Colon (tissue), 2 donors: ENCODE data around the gene CHAF1B.
A peak's percentile ranks its signal among the peaks of the same experiment; 100 is the strongest.
"Not testable (repeated sequence)": the region's sequence is repeated elsewhere in the genome, so short reads cannot be mapped to it uniquely, and the experiment has no call there.

Experiments
- FAIRE-seq: peaks from 2 replicates; lab custom pipeline; 2012; peaks lifted over from hg19 to GRCh38; lab: Jason Lieb, UNC
- donor health status: control.
- donor health status: control.

CHAF1B gene

DNA sequence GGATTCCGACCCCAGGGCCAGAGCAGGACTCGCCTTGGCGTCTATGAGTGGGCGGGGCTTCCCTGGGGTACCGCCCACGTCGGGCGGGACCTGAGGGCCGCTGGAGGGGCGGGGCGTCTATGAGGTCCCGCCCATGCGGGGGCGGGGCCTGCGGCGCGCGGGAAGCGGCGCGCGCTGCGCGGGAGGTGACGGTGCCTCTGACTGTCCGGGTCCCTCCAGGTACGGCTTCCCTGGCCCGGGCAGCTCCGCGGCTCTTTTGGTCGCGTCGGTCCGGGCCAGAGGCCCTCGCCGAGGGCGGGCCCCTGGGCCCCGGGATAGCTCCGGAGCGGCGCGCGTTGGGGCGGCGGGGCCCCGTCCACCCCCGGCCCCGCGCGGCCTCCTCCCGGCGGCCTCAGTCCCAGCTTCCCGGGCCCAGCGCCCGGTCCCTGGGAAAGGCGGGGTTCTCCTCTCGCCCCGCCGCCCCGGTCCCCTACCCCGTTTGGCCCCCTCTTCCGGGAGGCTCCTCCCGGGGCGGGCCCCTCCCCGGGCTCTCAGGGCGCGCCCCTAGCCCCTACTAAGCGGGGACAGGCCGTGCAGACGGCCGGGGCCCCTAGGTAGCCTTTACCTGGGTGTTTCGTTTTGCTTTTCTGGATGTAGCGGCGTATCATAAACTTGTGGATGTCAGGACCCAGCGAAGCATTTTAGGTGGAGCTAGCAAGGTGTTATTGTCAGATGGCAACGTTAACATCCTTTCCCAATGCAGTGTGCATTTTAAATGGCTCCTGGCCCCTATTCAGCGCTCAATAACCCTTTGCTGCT, at the start of gene CHAF1B:
TSS of gene CHAF1B (plus strand) at position 160 of the 798 bp plus-strand sequence. CDS start 745 bp downstream, outside the sequence.
- no peak for FAIRE-seq

DNA sequence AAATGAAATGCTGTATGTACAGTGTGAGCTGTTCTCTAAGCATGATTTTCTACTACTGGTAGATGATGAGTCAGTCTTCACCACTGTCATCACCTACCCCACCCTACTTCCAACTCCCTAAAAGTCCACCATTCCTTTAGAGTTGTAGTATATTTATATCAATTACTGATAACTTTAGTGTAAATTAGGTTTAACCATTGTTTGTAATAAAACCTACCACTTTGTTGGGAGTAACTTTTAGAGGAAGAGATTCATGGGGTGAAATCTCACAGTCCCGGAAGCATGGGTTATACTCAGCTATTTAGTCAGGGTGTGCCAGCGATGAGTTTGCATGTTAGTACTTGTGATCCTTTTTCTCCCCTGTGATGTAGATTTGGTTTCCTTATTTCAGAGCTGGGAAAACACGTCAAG, 48.1 kb upstream of the CHAF1B start:
- no peak for FAIRE-seq

DNA sequence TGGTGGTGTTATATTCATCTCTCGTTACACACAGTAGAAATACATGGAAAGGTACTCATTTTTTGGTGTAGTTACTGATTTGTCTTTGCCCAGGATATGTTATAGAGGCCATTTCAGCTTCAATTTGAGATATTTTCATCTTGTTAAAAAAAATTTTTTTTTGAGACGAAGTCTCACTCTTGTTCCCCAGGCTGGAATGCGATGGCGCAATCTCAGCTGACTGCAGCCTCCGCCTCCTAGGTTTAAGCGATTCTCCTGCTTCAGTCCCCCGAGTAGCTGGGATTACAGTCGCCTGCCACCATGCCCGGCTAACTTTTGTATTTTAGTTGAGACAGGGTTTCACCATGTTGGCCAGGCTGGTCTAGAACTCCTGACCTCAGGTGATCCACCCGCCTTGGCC, 46.2 kb upstream of the CHAF1B start:
- FAIRE-seq = no peak

DNA sequence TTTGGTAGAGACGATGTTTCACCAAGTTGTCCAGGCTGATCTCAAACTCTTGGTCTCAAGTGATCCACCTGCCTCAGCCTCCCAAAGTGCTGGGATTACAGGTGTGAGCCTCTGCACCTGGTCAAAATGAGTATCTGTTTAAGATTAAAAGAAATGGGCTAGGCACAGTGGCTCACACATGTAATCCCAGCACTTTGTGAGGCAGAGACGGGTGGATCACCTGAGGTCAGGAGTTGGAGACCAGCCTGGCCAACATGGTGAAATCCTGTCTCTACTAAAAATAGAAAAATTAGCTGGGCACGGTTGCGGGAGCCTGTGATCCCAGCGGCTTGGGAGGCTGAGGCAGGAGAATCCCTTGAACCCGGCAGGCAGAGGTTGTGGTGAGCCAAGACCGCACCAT, 42.6 kb upstream of the CHAF1B start:
- FAIRE-seq = not testable (repeated sequence)

DNA sequence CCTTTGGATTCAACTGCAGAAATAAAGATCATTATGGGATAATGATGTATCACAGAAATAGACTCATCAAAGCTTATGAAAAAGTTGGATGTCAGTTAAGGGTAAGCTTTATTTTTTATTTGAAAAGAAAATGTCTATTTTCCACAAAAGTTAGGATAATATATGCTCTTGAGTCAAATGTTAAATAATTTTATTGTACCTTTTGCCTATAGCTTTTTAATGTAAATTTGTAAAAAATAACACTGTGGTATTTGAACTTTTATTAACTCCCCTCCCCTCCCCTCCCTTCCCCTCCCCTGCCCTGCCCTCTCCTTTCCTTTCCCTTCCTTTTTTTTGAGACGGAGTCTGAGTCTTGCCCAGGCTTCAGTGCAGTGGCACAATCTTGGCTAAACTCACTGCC, 40.3 kb upstream of the CHAF1B start:
- FAIRE-seq = no peak

DNA sequence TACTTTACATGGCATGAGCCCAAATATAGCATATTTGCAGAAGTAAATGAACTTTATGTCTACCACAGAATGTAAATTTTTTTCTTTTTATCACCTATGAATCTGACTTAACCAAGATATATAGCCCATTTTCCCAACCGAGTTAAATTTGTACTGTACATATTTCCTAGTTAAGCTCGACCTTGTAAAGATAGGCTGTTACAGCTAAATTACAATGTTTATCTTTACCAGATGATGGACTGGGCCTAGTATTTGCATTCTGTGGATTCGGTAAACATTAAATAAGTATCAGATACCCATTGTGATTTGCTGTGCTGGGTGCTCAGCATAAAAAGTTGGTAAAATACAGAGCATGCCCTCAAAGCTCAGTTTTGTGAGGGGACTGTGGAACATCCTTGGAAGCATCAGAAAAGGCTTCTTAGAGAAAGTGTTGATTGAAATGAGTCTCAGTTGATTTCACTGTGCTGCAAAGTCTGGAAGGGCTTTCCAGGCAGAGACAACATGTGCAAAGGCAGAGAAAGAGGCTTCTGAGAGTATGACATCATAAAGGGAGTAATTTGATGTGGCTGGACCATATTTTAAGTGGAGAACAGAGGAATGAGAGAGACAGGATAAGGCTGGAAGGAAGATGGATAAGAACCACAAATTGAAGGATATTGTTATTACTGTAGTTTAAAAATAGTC, 37.8 kb upstream of the CHAF1B start:
- FAIRE-seq = no peak

DNA sequence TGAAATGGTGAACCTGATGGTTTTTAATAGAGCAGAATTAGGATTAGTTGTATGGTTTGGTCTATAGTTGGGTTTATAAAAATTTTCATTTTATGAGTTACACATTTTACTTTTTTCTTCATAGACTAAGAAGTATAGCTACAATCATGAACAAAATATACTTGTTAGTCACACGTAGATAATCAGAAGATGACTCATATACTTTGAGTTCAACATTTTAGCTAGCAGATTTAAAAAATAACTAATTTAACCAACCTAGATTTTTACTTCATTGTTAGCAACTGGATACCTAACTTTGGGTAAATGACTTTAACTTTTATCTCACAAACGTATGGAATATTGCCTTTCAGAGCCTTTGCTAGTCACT, 37.2 kb upstream of the CHAF1B start:
- FAIRE-seq = no peak

DNA sequence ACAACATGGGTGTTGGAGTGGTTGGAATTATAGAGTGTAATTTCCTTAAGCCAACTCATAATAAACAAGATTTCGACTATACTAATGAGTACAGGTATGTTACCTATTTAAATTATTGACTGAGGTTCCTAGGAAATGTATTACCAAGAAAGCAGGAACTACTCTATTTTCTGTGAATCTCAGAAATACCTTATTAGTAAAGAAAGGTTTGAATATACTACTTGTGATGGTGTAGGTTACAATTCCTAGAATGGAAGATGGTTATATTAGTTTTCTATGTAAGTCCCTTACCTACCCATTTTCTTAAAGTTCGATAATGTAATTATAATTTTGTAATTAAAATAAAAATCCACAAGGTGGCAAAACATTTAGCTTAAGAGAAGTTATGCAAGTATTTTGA, 35.9 kb upstream of the CHAF1B start:
- FAIRE-seq = no peak

DNA sequence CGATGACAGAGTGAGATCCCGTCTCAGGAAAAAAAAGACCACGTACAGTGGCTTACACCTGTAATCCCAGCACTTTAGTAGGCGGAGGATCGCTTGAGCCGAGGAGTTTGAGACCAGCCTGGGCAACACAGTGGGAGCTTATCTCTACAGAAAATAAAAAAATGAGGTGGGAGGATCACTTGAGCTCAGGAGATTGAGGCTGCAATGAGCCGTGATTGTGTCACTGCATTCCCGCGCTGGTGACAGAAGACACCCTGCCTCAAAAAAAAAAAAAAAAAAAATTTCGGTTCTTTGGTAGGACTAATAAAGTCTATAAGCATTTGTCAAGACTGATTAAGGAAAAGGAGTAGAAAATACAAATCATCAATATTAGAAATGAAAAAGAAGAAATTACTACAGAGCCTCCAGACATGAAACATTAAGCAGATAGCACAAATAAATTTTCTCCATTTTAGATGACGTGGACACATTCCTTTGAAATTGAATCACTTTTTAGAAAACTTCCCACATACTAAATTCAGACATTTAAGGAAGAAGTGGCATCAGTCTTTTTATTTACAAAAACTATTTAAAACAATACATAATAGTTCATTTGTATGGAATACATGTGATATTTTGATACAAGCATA, 34.8 kb upstream of the CHAF1B start:
- no peak for FAIRE-seq

DNA sequence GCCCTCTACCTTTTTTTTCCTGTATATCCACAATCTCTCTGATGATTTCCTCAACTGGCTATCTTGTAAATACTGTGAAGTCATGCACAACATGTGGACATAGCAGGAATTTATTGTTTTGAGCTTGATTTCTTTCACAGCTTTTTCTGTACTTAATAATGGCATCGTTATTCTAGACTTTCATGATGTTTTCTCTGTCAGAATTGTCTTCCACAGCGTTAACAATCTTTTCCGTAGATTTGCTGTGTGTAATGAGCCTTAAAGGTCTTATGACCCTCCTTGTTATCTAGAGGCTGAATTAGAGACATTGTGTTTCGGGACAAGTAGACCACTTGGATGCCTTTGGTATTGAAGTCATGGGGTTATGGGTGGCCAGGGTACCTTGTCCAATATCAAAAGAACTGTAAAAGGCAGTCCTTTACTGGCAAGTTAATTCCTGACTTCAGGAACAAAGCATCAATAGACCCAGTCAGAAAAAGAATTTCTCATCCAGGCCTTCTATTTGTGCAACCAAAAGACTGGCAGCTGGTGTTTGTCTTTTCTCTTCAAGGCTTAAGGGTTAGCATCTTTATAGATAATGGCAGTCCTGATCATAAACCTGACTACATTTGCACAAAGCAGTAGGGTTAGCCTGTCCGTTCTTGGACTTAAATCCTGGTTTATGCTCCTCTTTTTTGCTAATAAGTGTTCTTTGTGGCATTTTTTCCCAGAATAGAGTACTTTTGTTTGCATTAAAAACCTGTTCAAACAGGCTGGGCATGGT, 30.1 kb upstream of the CHAF1B start:
- FAIRE-seq = no peak

DNA sequence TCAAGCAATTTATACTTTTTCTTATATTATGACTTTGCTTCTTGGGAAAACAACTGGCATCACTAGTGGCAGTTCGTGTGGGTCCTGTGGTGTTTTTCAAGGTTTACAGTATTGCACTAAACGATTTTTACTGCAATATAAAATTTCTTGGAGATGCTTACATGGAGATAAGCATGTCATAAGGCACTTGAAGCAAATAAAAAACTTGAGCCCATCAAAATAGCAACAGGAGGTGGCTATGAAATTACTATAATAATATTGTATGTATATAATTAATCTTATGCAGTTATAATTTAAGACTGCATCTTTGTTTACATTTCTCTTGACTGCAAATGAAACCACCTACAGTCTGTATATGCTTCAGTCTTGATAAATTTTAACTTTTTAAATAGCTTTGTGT, 29.3 kb upstream of the CHAF1B start:
- FAIRE-seq = no peak

DNA sequence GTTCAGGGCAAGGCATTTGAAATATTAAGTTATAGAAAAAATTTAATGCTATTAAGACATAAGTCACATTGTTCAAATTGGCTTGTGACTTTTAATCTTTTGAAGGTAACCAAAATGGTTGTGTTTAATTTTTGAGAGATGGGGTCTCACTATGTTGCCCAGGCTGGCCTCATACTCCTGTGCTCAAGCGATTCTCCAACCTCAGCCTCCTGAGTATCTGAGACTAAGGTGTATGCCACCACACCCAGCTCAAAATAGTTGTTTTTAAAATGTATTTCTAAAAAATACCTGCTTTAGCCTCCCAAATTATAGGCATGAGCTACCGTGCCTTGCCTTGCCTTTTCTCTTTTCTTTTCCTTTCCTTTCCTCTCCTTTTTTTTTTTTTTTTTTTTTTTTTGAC, 26.0 kb upstream of the CHAF1B start:
- no peak for FAIRE-seq

DNA sequence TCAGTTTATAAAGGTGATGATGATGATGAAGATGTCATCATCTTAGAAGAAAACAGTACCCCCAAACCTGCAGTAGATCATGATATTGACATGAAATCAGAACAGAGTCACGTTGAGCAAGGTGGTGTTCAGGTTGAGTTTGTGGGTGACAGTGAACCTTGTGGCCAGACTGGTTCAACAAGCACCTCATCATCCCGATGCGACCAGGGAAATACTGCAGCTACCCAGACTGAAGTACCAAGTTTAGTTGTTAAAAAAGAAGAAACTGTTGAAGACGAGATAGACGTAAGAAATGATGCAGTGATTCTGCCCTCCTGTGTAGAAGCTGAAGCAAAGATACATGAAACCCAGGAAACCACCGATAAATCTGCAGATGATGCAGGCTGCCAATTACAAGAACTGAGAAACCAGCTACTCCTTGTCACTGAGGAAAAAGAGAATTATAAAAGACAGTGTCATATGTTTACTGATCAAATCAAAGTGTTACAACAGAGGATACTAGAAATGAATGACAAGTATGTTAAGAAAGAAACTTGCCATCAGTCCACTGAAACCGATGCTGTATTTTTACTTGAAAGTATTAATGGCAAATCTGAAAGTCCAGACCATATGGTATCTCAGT, 16.0 kb upstream of the CHAF1B start:
- FAIRE-seq = no peak

DNA sequence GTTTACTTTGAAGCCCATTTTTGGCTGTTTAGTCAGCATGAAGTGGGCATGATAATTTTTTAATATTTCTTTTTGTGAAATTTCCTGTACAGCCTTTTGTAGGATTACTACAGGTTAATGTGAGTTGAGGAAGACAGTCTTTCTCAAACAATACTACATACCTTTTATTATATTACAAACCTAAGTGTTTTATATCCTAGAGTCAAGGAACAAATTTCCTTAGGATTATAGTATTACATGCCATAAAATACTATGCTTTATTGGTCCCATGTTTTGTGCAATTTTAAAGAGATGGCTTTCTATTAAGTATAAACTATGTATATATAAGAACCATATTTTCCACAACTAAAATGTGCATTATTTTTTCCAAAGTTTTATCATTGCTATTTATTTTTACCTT, 9.2 kb upstream of the CHAF1B start:
- peak; percentile 78 for FAIRE-seq

DNA sequence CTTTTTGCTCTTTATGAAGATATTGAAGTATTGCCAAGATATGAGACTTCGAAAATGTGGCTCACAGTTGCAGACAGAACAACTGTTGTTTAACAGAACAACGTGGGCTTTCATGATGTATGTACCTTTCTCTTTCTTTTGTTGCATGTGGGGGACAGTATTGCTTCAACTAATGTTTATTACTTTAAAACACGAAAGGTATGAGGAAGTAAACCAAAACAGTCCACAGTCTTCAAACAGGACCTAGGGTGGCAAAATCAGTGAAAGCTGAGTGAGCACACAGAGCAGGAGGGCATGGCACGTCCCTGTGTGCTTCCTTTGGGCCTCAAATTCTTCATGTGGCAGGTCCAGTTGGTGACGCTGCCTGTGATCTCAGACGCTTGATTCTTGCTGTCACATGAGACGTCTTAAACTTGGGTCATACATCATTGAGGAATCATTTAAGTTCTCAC, 7.8 kb upstream of the CHAF1B start:
- FAIRE-seq = no peak

DNA sequence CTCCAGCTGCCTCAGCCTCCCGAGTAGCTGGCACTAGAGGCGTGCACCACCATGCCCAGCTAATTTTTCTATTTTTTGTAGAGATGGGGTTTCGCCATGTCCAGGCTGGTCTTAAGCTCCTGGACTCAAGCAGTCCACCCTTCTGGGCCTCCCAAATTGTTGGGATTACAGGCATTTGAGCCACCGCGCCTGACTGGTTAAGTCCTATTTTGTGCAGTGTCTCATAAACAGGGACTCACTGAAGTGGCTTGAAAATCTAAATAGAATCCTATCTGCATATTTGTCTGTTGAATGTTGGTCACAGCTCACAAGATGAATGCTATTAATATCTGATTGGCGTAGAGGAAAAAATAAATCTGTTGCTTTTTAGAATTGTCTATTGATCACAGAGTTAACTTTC, 5.9 kb upstream of the CHAF1B start:
- no peak for FAIRE-seq

DNA sequence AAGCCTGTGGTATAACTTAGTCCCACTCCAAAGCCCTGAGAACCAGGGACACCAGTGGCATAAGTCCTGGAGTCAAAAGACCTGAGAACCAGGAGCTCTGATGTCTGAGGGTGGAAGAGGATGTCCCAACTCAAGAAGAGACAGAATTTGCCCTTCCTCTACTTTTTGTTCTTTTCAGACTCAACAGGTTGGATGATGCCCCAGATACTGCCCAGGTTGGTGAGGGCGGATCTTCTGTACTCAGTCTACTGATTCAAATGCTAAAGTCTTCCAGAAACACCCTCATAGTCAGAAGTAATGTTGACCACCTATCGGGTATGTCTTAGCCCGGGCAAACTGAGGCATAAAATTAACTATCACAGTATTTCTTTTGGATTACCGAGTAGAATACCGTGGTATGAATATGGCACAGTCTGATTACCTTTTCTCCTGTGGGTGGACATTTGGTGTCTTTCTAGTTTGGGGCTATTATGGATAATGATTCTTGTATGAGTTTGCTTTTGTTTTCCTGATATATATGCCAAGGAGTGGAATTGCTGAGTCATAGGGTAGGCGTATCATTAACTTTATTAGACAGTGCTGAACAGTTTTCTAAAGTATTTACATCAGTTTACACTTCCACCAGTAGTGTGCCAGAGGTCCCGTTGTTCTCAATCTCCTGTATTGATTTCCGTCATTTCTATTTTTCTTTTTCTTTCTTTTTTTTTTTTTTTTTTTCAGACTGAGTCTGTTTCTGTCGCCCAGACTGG, 3.2 kb upstream of the CHAF1B start:
- no peak for FAIRE-seq

DNA sequence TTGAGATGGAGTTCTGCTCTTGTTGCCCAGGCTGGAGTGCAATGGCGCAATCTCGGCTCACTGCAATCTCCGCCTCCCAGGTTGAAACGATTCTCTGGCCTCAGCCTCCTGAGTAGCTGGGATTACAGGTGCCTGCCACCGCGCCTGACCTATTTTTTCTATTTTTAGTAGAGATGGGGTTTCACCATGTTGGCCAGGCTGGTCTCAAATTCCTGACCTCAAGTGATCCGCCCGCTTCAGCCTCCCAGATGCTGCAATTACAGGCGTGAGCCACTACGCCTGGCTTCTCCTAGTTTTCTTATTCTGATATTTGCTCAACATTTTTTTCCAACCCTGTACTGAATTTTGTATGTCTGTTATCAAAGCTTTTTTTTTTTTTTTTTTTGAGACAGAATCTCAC, 2.5 kb upstream of the CHAF1B start:
- FAIRE-seq = not testable (repeated sequence)

DNA sequence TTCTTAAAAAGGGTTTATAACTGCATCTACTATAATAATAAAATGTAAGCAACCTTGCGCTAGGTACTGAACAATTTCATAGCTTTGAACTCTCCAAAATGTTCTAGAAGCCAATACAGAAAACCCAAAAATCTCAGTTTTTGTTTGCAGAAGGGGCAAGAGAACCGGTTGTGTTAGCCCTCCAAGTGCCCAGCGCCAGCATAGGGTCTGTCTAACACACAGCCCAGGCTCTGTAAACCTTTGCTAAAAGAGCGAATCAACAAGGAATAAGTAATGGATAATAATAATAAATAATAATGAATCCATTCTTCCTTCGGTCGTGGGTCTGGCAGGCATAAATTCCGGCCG, 333 bp upstream of the CHAF1B start:
- FAIRE-seq = no peak

DNA sequence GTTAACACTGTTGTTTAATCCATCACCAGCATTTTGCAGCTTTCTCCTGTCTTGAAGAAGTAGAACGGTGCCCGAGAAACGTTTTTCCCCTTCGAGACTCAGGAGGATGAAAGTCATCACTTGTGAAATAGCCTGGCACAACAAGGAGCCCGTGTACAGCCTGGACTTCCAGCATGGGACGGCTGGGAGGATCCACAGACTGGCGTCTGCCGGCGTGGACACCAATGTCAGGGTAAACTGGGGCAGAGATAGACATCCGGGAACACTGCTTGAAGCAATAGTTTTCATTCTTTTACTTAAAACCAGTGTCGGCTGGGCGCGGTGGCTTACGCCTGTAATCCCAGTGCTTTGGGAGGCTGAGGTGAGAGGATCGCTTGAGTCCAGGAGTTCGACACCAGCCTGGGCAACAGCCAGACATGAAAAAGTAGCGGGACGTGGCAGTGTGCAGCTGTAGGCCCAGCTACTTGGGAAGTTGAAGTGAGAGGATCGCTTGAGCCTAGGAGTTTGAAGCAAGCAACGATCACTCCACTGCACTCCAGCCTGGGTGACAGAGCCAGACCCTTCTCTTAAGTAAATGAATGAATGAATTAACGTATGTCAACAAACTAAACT, 945 bp downstream of the CHAF1B start:
- no peak for FAIRE-seq

DNA sequence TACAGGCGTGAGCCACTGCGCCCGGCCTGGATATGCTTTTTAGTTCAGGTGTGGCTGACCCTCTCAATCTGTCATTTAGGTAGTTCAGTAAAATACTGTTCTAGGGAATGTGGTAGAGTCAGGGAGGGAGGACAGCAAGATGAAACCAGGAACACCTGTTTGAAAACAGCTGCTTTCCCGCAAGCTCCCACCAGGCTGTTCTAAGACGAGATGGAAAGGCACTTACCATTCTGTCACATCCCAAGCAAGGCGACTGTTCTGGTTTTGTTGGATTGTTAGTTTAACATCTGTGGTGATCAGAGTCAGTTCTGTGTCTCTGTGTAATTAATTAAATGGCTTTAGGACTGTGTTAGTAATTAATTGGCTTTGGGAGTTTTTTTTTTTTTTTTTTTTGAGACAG, 2.9 kb downstream of the CHAF1B start:
- FAIRE-seq = no peak
